ENCODE data around the gene RARB.

The RARB gene

GRCh38 chr3:25455441-25456132 lies 27.5 kb downstream of the RARB start:
- Histone ChIP-seq H3K9ac (ENCODE audit: low read depth in 1 of 2, low read length in 2 of 2) (no peak overlapping the region), H3K9me3 (ENCODE audit: control insufficient read depth in 1 of 2, low read length in 2 of 2) (no peaks in the 10 kb centered on the region), H3K27me3 (ENCODE audit: control insufficient read depth in 1 of 2, insufficient read depth in 2 of 2, low read length in 2 of 2) (no peaks in the 10 kb centered on the region), H3K4me1 (ENCODE audit: control insufficient read depth in 1 of 2, insufficient read depth in 2 of 2, low read length in 2 of 2) (no peaks in the 10 kb centered on the region), H3K27ac (ENCODE audit: low read depth, low read length) (no peak overlapping the region), H3K4me3 (ENCODE audit: low read depth in 1 of 2, low read length in 2 of 2) (no peak overlapping the region), H3K36me3 (ENCODE audit: control insufficient read depth in 1 of 2, insufficient read depth in 2 of 2, low read length in 2 of 2) (no peaks in the 10 kb centered on the region)

- Histone ChIP-seq H3K27ac (ENCODE audit: low read depth, low read length) (no peak overlapping the region), H3K36me3 (ENCODE audit: control insufficient read depth in 1 of 2, insufficient read depth in 2 of 2, low read length in 2 of 2) (no peaks in the 10 kb centered on the region), H3K4me1 (ENCODE audit: control insufficient read depth in 1 of 2, insufficient read depth in 2 of 2, low read length in 2 of 2) (no peaks in the 10 kb centered on the region), H3K27me3 (ENCODE audit: control insufficient read depth in 1 of 2, insufficient read depth in 2 of 2, low read length in 2 of 2) (no peaks in the 10 kb centered on the region), H3K9me3 (ENCODE audit: control insufficient read depth in 1 of 2, low read length in 2 of 2) (no peaks in the 10 kb centered on the region), H3K4me3 (ENCODE audit: low read depth in 1 of 2, low read length in 2 of 2) (no peak overlapping the region), H3K9ac (ENCODE audit: low read depth in 1 of 2, low read length in 2 of 2) (no peak overlapping the region)
These were observed 28.9 kb downstream of the RARB start for GRCh38 chr3:25456723-25457670.

- H3K27ac ChIP-seq (ENCODE audit: low read depth, low read length) = no peak overlapping the region
- H3K4me1 ChIP-seq (ENCODE audit: control insufficient read depth in 1 of 2, insufficient read depth in 2 of 2, low read length in 2 of 2) = no peaks in the 10 kb centered on the region
- no peaks in the 10 kb centered on the region for H3K9me3 ChIP-seq (ENCODE audit: control insufficient read depth in 1 of 2, low read length in 2 of 2)
- no peaks in the 10 kb centered on the region for H3K36me3 ChIP-seq (ENCODE audit: control insufficient read depth in 1 of 2, insufficient read depth in 2 of 2, low read length in 2 of 2)
- H3K4me3 ChIP-seq (ENCODE audit: low read depth in 1 of 2, low read length in 2 of 2) = no peak overlapping the region
- H3K27me3 ChIP-seq (ENCODE audit: control insufficient read depth in 1 of 2, insufficient read depth in 2 of 2, low read length in 2 of 2) = no peaks in the 10 kb centered on the region
- H3K9ac ChIP-seq (ENCODE audit: low read depth in 1 of 2, low read length in 2 of 2) = no peak overlapping the region
These were observed 29.8 kb downstream of the RARB start for GRCh38 chr3:25457671-25458419.

GRCh38 chr3:25458420-25458814 lies 30.4 kb downstream of the RARB start:
- Histone ChIP-seq H3K4me1 (ENCODE audit: control insufficient read depth in 1 of 2, insufficient read depth in 2 of 2, low read length in 2 of 2) (no peaks in the 10 kb centered on the region), H3K27me3 (ENCODE audit: control insufficient read depth in 1 of 2, insufficient read depth in 2 of 2, low read length in 2 of 2) (no peaks in the 10 kb centered on the region), H3K27ac (ENCODE audit: low read depth, low read length) (no peak overlapping the region), H3K9me3 (ENCODE audit: control insufficient read depth in 1 of 2, low read length in 2 of 2) (no peaks in the 10 kb centered on the region), H3K9ac (ENCODE audit: low read depth in 1 of 2, low read length in 2 of 2) (no peak overlapping the region), H3K36me3 (ENCODE audit: control insufficient read depth in 1 of 2, insufficient read depth in 2 of 2, low read length in 2 of 2) (no peaks in the 10 kb centered on the region), H3K4me3 (ENCODE audit: low read depth in 1 of 2, low read length in 2 of 2) (no peak overlapping the region)

- Histone ChIP-seq H3K27ac (ENCODE audit: low read depth, low read length) (no peak overlapping the region), H3K36me3 (ENCODE audit: control insufficient read depth in 1 of 2, insufficient read depth in 2 of 2, low read length in 2 of 2) (no peaks in the 10 kb centered on the region), H3K4me1 (ENCODE audit: control insufficient read depth in 1 of 2, insufficient read depth in 2 of 2, low read length in 2 of 2) (no peaks in the 10 kb centered on the region), H3K4me3 (ENCODE audit: low read depth in 1 of 2, low read length in 2 of 2) (no peak overlapping the region), H3K9ac (ENCODE audit: low read depth in 1 of 2, low read length in 2 of 2) (no peak overlapping the region), H3K9me3 (ENCODE audit: control insufficient read depth in 1 of 2, low read length in 2 of 2) (no peaks in the 10 kb centered on the region), H3K27me3 (ENCODE audit: control insufficient read depth in 1 of 2, insufficient read depth in 2 of 2, low read length in 2 of 2) (no peaks in the 10 kb centered on the region)
These were observed 32.7 kb downstream of the RARB start for GRCh38 chr3:25460751-25461150.

GRCh38 chr3:25461946-25462345 lies 33.9 kb downstream of the RARB start:
- H3K27ac ChIP-seq (ENCODE audit: low read depth, low read length) = no peak overlapping the region
- H3K36me3 ChIP-seq (ENCODE audit: control insufficient read depth in 1 of 2, insufficient read depth in 2 of 2, low read length in 2 of 2) = no peaks in the 10 kb centered on the region
- H3K27me3 ChIP-seq (ENCODE audit: control insufficient read depth in 1 of 2, insufficient read depth in 2 of 2, low read length in 2 of 2) = no peaks in the 10 kb centered on the region
- H3K4me1 ChIP-seq (ENCODE audit: control insufficient read depth in 1 of 2, insufficient read depth in 2 of 2, low read length in 2 of 2) = no peaks in the 10 kb centered on the region
- no peak overlapping the region for H3K4me3 ChIP-seq (ENCODE audit: low read depth in 1 of 2, low read length in 2 of 2)
- H3K9ac ChIP-seq (ENCODE audit: low read depth in 1 of 2, low read length in 2 of 2) = no peak overlapping the region
- H3K9me3 ChIP-seq (ENCODE audit: control insufficient read depth in 1 of 2, low read length in 2 of 2) = no peaks in the 10 kb centered on the region

GRCh38 chr3:25462495-25462894 lies 34.4 kb downstream of the RARB start:
- no peaks in the 10 kb centered on the region for H3K36me3 ChIP-seq (ENCODE audit: control insufficient read depth in 1 of 2, insufficient read depth in 2 of 2, low read length in 2 of 2)
- H3K9ac ChIP-seq (ENCODE audit: low read depth in 1 of 2, low read length in 2 of 2) = no peak overlapping the region
- no peaks in the 10 kb centered on the region for H3K9me3 ChIP-seq (ENCODE audit: control insufficient read depth in 1 of 2, low read length in 2 of 2)
- no peaks in the 10 kb centered on the region for H3K4me1 ChIP-seq (ENCODE audit: control insufficient read depth in 1 of 2, insufficient read depth in 2 of 2, low read length in 2 of 2)
- H3K4me3 ChIP-seq (ENCODE audit: low read depth in 1 of 2, low read length in 2 of 2) = no peak overlapping the region
- H3K27me3 ChIP-seq (ENCODE audit: control insufficient read depth in 1 of 2, insufficient read depth in 2 of 2, low read length in 2 of 2) = no peaks in the 10 kb centered on the region
- H3K27ac ChIP-seq (ENCODE audit: low read depth, low read length) = no peak overlapping the region

- Histone ChIP-seq H3K9me3 (ENCODE audit: control insufficient read depth in 1 of 2, low read length in 2 of 2) (no peaks in the 10 kb centered on the region), H3K4me3 (ENCODE audit: low read depth in 1 of 2, low read length in 2 of 2) (no peak overlapping the region), H3K36me3 (ENCODE audit: control insufficient read depth in 1 of 2, insufficient read depth in 2 of 2, low read length in 2 of 2) (no peaks in the 10 kb centered on the region), H3K4me1 (ENCODE audit: control insufficient read depth in 1 of 2, insufficient read depth in 2 of 2, low read length in 2 of 2) (no peaks in the 10 kb centered on the region), H3K27ac (ENCODE audit: low read depth, low read length) (no peak overlapping the region), H3K27me3 (ENCODE audit: control insufficient read depth in 1 of 2, insufficient read depth in 2 of 2, low read length in 2 of 2) (no peaks in the 10 kb centered on the region), H3K9ac (ENCODE audit: low read depth in 1 of 2, low read length in 2 of 2) (no peak overlapping the region)
These were observed 35.9 kb downstream of the RARB start for GRCh38 chr3:25463836-25464418.

- Histone ChIP-seq H3K4me3 (ENCODE audit: low read depth in 1 of 2, low read length in 2 of 2) (no peak overlapping the region), H3K4me1 (ENCODE audit: control insufficient read depth in 1 of 2, insufficient read depth in 2 of 2, low read length in 2 of 2) (no peaks in the 10 kb centered on the region), H3K9ac (ENCODE audit: low read depth in 1 of 2, low read length in 2 of 2) (no peak overlapping the region), H3K27me3 (ENCODE audit: control insufficient read depth in 1 of 2, insufficient read depth in 2 of 2, low read length in 2 of 2) (no peaks in the 10 kb centered on the region), H3K27ac (ENCODE audit: low read depth, low read length) (no peak overlapping the region), H3K9me3 (ENCODE audit: control insufficient read depth in 1 of 2, low read length in 2 of 2) (no peaks in the 10 kb centered on the region), H3K36me3 (ENCODE audit: control insufficient read depth in 1 of 2, insufficient read depth in 2 of 2, low read length in 2 of 2) (no peaks in the 10 kb centered on the region)
These were observed 37.3 kb downstream of the RARB start for GRCh38 chr3:25465266-25465860.
